GM21526 (cell line): ENCODE measurements around the gene TUBB1.
"Not testable (repeated sequence)": the region's sequence is repeated elsewhere in the genome, so short reads cannot be mapped to it uniquely, and the experiment has no call there.

Source experiments
- ATAC-seq: cut with Tn5 transposase; IDR thresholded peaks from one replicate; pipeline ENCODE4 v1.9.1; 2021; ENCODE audit warnings: moderate library complexity; ENCODE audit not compliant: unreplicated experiment, low FRiP score

Gene TUBB1

GRCh38 chr20:59004763-59005522 lies 14.3 kb upstream of the TUBB1 start:
- peak; percentile 48 for ATAC-seq

DNA sequence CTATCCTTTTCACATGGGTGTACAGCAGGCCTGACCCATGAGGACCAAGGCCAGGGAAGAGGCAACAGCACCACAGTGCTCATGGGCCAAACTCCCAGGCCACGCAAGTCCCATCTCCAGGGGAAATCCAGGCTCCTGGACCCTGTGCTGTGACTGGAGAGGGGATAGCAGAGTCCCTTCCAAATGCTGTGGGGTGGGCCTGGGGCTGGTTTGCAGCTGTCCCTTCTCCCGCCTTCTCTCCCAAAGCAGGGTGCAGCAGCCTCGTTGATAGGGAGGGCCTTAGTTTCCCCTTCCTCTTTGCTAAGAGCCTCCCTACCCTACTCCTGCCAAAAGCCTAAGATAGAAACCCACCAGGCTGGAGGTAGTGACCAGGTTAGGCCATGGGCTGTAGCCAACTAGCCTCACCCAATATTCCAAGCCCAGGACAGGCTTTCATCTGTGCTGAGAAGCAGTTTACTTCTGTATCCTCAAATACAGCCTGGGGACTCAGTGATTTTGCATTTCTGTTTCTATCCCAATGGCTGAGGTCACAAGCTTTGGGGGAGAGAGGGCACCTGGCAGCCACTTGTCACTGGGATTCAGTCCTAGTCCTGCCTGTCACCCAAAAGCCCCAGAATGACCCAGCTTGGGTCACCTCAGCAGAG lies 13.6 kb upstream of the TUBB1 start:
- no peak for ATAC-seq

- no peak for ATAC-seq
Observed at GRCh38 chr20:59006167-59006863, 12.9 kb upstream of the TUBB1 start.

DNA sequence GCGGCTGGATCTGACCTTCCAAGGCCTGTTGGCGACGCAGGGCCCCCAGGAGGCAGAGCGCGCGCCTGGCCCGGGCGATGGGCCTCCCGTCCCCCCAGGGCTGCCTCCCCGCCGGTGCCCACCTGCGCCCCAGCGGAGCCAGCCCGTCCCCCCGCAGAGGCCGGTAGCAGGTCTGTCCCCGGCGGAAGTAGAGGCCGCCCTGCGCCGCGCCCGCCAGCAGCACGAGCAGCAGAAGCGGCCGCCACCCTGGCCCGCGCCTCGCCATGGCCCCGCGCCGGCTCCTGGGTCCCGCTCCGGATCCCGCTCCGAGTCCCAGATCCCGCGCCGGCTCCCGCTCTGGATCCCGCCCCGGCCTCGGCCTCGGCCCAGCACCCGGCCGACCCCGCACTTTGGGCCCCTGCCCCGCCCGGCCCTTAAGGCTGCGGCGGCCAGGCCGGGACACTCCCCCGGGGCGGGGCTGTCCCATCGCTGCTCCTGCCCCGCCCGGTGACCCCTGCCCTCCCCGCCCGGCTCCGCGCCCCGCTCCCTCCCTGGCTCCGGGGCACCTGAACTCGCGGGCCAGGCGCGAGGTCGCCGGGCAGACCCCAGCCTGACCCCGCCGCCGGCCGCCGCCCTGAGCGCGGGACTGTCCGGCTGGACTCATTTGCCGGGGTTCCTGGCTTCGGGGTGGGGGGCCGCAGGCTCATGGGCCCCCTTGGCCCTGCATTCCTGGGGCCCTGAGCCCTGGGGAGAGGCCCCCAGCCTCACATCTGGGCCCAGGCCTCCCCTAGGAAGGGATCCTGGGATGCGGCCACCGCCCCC lies 12.2 kb upstream of the TUBB1 start, which contains the start of gene CTSZ:
Gene CTSZ (minus strand): TSS at position 391 of the 801 bp plus-strand sequence. CDS start 126 bp downstream, at position 265.
- ATAC-seq, result no peak

DNA sequence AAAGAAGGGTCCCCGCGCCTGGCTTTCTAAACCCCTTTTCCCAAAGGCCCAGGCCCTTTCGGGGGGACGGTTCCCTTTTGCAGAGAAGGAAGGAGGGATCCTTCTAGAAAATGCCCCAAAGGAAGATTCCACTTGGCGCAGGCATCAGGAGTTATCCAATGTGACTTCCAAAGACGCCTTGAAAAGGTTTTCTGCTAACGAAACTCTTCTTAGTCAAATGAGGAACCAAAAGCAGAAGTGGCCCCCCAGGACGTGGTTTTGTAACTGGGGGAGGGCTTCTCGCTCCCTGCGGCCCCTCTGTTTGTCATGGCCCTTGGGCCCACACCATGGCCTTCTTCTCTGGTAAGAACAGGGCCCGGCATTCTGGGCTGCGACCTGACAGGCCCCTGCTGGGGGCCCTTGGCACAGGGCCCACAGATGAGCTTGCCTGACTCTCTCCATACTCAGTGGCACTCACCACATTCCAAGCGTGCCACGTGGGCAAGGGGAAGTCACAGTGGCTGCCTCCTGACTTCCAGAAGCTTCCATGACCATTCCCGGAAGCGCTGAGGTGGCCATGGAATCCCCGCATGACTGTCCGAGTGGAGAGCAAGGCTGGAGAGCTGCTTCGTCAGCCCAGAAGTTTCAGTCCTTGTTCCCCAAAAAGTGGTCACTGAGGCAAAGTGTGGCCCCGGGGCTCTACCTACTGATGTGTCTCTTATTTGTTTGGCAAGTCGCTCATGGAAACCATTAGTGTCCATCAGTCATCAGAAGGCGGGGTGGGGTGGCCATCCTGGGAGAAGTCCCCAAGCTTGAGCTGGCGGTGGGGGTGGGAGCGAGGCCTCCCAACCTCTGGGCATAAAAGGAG lies 11.3 kb upstream of the TUBB1 start:
- ATAC-seq, result peak; percentile 40

DNA sequence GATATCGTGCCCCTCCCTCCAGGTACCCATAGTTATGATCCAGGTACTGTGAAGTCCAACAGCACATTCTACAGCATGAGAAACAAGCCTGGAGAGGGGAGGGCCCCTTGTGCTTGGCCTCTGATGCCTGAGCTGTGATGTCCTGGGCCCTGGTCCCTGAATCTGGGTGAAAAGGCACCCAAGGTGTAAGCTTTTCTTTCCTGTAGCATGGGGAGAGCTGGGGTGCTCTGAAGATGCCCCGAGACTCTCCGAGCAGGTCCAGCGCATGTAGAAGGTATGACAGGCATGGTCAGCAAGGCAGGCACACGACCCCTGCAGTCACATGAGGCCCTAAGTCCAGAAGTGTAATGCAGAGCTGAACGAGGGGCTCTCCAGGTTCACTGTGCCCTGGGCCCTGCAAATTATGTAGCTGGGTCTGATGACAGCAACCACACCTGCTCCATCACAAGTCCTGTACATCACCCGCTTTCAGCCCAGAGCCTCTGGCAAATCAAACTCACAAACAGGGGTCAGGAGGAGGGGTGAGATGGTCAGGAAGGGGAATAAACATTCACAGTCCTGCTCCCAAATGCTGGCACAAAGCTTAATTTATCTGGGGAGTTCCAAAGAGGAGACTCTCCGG lies 10.4 kb upstream of the TUBB1 start:
- no peak for ATAC-seq

DNA sequence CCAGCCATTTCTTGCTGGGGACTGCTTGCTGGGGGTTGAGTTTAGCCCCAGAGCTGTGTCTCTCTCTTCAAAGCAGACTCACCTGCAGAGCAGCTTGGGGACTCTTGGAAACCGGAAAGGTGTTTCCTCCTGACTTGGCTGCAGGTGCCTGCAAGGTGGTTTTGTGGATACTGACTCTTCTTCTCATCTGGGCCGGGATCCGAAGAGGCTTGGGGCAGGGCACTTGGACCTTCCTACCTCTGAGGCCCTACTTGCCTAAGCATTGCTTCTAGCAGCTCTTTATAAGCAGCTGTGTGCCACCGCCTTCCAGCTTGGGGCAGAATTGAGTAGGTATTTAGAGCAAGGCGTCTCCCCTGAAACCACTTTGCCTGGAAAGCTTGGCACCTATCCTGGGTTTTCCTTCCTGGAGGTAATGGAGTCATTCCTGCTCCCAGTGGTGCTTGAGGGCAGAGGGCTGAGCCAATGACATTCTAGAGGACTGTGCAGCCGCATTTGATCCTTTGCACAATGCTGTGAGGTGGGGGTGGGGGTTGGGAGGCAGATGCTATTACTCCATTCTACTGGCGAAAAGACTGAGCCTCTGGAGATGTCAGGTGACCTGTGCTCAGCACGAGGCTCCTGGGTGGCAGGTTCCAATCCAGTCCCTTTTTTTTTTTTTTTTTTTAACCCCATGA lies 8.8 kb upstream of the TUBB1 start:
- no peak for ATAC-seq

DNA sequence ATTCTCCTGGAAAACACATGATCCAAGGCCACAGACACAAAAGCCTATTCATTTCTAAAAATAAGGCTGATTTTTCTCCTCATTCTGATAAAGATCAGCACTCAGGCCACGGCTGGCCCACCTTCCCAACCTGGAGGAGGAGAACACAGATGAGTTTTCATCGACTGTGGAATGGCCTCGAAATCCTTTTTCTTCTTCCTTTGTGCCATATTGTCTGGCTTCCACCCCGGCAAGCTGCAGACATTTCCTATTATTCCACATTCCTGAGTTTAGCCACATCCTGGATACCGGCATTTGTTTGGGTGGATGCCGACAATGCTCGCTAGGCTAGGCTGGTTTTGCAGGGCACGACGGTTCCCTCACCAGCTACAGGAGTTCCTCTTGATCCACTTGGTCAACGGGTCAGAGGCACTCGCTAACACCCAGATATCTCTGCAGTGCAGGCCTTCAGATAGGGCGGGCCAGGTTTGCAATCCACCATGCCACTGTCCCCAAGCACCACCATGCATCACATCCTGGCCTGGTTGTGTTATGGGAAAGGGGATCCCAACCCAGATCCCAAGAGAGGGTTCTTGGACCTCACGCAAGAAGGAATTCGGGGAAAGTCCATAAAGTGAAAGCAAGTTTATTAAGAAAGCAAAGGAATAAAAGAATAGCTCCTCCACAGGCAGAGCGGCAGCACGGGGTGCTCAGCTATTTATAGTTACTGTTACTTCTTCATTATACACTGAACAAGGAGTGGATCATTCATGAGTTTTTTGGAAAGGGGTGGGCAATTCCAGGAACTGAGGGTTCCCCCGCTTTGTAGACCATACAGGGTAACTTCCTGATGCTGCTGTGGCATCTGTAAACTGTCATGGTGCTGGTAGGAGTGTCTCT lies 8.0 kb upstream of the TUBB1 start:
- no peak for ATAC-seq

- not testable (repeated sequence) for ATAC-seq
Observed at GRCh38 chr20:59011874-59012157, 7.4 kb upstream of the TUBB1 start.

DNA sequence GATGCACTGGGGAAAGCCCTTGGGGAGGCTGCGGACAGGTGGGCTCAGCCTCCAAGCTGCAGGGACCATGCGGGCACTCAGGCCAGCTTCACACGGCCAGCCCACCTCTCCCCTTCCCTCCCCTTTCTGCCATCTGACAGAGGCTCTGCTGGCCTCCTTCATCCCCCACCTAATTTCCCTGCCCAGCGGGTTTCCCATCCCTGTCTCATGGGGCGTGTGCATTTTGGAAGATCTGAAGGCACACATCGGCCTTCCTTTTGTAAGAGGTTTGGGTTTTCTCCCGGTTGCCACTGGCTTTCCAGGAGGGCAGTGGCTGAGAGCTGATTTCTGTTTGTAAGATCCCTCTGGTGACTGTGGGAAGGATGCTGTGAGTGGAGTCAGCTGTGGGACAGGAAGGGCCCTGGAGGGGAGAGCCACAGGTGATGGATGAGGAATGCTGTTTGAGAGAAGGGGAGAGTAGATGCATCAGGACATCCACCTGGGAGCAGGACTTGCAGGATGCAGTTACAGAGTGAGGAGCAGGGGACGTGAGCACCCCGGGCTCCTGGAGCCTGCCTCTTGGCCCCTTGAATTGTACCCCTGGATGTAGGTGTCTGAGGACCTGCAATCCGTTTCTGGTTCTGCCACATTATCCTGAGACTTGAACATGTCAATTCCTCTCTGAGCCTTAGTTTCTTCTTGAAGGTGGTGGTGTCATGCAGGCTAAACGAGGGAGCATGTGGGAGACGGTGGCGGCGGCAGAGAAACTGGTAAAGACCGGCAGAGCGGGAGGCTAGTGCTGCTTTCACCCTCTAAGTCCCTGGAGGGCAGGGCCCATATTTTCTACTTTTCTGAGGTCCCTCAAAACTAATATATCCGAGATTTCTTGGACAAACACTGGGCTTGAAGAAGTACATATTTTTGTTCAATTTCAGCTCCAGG lies 5.9 kb upstream of the TUBB1 start:
- no peak for ATAC-seq

DNA sequence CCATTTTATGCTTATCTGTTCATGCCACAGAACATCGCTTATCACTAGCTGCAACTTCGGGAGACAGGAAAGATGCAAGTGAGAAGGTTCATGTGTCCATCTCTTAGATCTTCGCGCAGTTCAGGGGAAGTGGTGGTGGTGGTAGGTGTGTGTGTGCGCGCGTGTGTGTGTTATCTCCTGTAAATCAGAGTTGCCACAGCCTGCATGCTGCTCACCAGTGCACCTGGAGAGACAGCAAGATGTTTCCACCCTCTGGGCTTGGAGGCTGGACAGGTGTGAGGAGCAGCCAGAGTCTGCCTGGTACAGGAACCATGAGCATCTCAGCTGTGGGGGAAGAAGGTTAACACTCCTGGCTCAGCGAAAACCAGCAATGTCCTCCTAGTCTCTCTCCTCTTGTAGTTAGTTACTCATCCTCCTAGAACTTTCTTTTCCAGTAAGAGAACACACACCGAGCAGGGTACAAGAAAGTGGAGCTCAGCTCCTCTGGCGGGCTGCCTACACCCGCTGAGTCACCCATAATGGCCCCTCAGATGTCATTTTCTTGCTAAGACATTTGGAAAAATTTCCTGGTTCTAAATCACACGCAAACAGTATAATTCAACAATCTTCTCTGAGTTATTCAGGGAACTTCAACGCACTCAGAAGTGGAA lies 5.1 kb upstream of the TUBB1 start:
- no peak for ATAC-seq

GRCh38 chr20:59014680-59015389 lies 4.4 kb upstream of the TUBB1 start:
- no peak for ATAC-seq

DNA sequence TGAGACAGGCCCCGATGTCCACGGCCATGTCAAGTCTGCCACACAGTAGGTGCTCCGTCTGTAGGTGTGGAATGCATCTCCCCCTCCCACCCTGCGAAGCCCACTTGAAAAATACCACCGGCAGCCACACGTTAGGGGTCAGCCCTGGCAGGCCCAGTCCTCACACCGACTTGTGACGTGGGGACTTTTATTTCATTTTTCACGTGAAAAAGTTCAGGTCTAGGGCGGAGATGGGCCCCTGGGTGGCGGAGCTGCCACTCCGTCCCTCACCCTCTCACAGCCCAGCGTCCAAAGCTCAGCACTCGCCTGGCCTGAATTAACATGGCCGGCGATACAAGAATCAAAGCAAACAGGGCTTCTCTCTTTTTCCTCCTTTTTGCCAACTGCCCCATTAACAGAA lies 3.8 kb upstream of the TUBB1 start:
- no peak for ATAC-seq

GRCh38 chr20:59015812-59016711 lies 3.2 kb upstream of the TUBB1 start:
- no peak for ATAC-seq
